CD4-positive, alpha-beta T cell treated with Interleukin-4 for 4 hours (primary cell): ENCODE data around the gene PIAS1.
A peak's percentile ranks its signal among the peaks of the same experiment; 100 is the strongest.
"Not testable (repeated sequence)": the region's sequence is repeated elsewhere in the genome, so short reads cannot be mapped to it uniquely, and the experiment has no call there.

ENCODE experiments used
- DNase-seq: peaks from one replicate; pipeline ENCODE4 v3.0.0-alpha.2; 2020

The PIAS1 gene

GRCh38 chr15:68038246-68038645 lies 15.9 kb upstream of the PIAS1 start:
- no peak for DNase-seq

GRCh38 chr15:68040144-68040543 lies 14.0 kb upstream of the PIAS1 start:
- DNase-seq: no peak

GRCh38 chr15:68042156-68042854 lies 11.8 kb upstream of the PIAS1 start:
- no peak for DNase-seq

GRCh38 chr15:68042855-68043222 lies 11.3 kb upstream of the PIAS1 start:
- no peak for DNase-seq

GRCh38 chr15:68045289-68046265 lies 8.5 kb upstream of the PIAS1 start:
- DNase-seq: no peak

- DNase-seq: no peak
Observed at GRCh38 chr15:68047826-68048225, 6.3 kb upstream of the PIAS1 start.

- DNase-seq: no peak
Observed at GRCh38 chr15:68051109-68051508, 3.0 kb upstream of the PIAS1 start.

- no peak for DNase-seq
Observed at GRCh38 chr15:68051907-68052306, 2.2 kb upstream of the PIAS1 start.

GRCh38 chr15:68052431-68052830 lies 1.7 kb upstream of the PIAS1 start:
- DNase-seq: no peak

- no peak for DNase-seq
Observed at GRCh38 chr15:68053001-68053400, 1.1 kb upstream of the PIAS1 start.

- DNase-seq: peak; percentile 9
Observed at GRCh38 chr15:68054628-68055223, 611 bp downstream of the PIAS1 start.

- DNase-seq: peak; percentile 68
Observed at GRCh38 chr15:68055224-68055705, 1.1 kb downstream of the PIAS1 start.

GRCh38 chr15:68056097-68056865 lies 2.2 kb downstream of the PIAS1 start:
- peak; percentile 9 for DNase-seq

GRCh38 chr15:68057034-68057433 lies 2.9 kb downstream of the PIAS1 start:
- no peak for DNase-seq

- DNase-seq: no peak
Observed at GRCh38 chr15:68057758-68058157, 3.6 kb downstream of the PIAS1 start.

- not testable (repeated sequence) for DNase-seq
Observed at GRCh38 chr15:68058970-68059369, 4.9 kb downstream of the PIAS1 start.

- no peak for DNase-seq
Observed at GRCh38 chr15:68059630-68060029, 5.5 kb downstream of the PIAS1 start.

GRCh38 chr15:68061171-68061570 lies 7.1 kb downstream of the PIAS1 start:
- DNase-seq: no peak

- no peak for DNase-seq
Observed at GRCh38 chr15:68061602-68062001, 7.5 kb downstream of the PIAS1 start.

GRCh38 chr15:68062214-68062613 lies 8.1 kb downstream of the PIAS1 start:
- no peak for DNase-seq

- DNase-seq: no peak
Observed at GRCh38 chr15:68062946-68063465, 8.9 kb downstream of the PIAS1 start.

GRCh38 chr15:68063606-68064005 lies 9.5 kb downstream of the PIAS1 start:
- DNase-seq: no peak
